Fibroblast of villous mesenchyme (primary cell): ENCODE measurements around the gene PKIB. TPM values are rescaled to one million over a fixed set of nuclear protein-coding genes. Genes with fewer than 3 reads are reported as not detected.

Experiments
- DNase-seq: peaks from one replicate; pipeline ENCODE4 v3.0.0-alpha.2; 2010; ENCODE audit warnings: low read depth
- H3K4me3 ChIP-seq: 2 replicates; pipeline ENCODE4 v1.5.1; 2011; ENCODE audit warnings: low read depth, mild to moderate bottlenecking, low read length
- total RNA-seq: library from RNA; depleted of rRNA; stranded (reverse); fragments of >200 nt; gene quantifications from 2 replicates; pipeline ENCODE4 v1.2.3, GENCODE V29; 2012
- TF ChIP-seq, protein P1 (sequence below): IDR thresholded peaks from 2 replicates; pipeline ENCODE4 v1.5.1; 2012; ENCODE audit warnings: low read depth, mild to moderate bottlenecking, low read length; ENCODE audit not compliant: insufficient read depth

The PKIB gene
- total RNA-seq, 1 donor = 13.8 TPM

DNA sequence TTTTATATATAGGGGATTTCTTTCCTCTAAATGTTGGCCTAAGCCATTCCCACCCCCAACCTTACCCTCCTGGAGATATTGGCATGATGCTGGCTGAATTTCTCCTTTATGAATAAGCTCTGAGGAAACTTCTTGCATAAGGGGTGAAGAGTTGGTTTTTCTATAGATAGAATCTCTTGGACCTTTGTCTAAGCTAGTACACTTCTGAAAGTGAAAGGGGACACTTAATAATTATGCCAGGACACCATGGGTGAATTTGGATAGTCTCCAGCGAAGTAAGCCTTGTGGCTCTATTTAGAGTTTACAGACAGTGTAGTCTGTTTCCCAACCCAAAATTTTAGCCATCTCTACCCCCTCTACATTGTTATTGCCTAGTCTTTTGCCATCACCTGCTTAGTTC lies 142.3 kb downstream of the PKIB start:
- H3K4me3 ChIP-seq = no peak overlapping the region
- TF ChIP-seq, protein P1, sequence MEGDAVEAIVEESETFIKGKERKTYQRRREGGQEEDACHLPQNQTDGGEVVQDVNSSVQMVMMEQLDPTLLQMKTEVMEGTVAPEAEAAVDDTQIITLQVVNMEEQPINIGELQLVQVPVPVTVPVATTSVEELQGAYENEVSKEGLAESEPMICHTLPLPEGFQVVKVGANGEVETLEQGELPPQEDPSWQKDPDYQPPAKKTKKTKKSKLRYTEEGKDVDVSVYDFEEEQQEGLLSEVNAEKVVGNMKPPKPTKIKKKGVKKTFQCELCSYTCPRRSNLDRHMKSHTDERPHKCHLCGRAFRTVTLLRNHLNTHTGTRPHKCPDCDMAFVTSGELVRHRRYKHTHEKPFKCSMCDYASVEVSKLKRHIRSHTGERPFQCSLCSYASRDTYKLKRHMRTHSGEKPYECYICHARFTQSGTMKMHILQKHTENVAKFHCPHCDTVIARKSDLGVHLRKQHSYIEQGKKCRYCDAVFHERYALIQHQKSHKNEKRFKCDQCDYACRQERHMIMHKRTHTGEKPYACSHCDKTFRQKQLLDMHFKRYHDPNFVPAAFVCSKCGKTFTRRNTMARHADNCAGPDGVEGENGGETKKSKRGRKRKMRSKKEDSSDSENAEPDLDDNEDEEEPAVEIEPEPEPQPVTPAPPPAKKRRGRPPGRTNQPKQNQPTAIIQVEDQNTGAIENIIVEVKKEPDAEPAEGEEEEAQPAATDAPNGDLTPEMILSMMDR = no peak
- DNase-seq = no peak

DNA sequence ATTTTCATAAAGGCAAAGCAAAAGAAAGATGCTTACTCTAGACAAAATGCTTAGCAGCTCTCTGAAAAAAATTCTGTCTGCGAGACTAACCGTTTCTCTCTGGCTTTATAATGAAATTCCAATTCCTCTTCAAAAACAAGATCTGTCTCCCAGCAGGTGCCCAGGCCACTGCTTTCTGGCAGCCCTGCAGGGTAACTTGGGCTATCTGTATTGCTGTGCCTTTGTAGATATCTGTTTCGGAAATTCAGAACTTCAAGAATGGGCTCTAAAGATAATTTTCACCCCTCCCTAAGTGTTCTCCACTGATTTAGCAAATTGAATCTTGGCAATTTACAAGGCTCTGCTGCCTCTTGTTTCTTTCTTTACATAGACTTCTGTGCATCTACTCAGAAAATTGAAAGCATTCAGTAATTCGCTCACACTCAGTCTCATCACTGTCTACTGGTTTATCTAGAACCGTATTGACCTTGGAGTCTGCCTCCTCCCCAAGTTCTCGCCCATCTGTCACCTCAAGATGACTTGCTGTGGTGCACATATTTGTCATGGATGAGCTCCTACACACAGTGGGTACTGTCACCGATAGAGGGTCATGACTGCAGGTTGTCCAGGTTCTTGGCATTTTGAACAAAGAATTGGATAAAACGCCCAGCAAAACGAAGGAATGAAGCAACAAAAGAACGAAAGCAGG lies 142.9 kb downstream of the PKIB start:
- no peak for DNase-seq
- no peak overlapping the region for H3K4me3 ChIP-seq
- TF ChIP-seq, protein P1 = no peak

DNA sequence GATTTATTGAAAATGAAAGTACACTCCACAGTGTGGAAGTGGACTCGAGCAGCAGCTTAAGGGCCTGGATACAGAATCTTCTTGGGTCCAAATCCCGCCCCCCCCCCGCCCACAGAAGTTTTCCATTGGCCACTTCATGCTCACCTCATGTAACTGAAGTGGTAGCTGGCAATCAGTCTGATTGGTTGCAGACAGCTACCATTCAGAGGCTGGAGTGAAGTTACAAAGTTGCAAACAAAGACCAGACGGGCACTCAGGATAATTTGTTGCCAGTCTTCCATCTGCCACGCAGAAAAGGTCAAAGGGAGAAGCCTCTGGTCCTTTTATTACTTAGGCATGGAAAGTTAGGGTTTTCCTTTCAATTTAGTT lies 143.5 kb downstream of the PKIB start:
- TF ChIP-seq, protein P1 = no peak
- peak; percentile 37 for DNase-seq
- H3K4me3 ChIP-seq = no peak overlapping the region

DNA sequence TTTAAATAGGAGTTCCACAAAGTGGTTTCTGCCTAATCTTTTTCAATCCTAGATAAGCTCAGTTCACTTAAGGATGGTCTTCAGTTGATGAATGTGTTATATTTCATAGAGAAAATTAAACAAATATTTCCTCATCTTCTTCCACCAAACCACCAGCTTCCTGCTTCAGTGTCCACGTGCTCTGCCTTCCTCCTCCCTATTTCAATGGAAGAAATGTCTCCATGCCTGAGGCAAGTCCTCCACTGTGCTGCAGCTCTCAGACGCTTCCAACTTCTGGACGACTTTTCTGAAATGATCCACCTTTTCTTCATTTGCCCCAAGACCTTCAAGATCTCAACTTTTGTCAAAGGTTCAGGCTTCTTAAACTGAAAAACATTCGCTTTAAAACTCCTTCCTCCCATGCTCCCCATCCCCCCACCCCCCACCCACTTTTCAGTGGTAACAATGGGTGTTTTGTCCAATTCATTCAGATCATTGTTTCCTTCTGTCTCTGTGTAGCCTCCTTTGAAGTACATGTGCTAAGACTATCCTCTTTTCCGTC lies 144.1 kb downstream of the PKIB start:
- TF ChIP-seq, protein P1 = no peak
- H3K4me3 ChIP-seq = no peak overlapping the region
- DNase-seq = no peak

DNA sequence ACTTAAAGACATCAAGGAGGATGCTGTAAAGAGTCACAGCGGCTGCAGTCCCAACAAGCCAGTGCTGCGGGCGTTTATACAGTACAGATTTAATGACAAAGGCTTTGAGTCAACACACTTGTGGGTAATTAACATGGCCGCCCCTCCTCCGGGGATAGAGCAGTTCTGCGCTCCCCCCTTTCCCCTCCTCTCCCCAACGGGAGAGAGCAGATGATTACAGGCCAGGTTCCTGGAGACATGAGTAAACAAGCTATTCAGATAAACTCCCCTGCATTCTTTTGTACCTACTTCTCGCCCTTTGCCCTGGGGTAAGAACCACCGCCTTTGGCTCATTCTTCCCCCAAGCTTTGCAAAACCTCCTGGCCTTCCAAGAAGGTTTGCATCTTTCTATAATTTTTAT lies 145.7 kb downstream of the PKIB start:
- H3K4me3 ChIP-seq = no peak overlapping the region
- no peak for DNase-seq
- TF ChIP-seq, protein P1 = no peak

DNA sequence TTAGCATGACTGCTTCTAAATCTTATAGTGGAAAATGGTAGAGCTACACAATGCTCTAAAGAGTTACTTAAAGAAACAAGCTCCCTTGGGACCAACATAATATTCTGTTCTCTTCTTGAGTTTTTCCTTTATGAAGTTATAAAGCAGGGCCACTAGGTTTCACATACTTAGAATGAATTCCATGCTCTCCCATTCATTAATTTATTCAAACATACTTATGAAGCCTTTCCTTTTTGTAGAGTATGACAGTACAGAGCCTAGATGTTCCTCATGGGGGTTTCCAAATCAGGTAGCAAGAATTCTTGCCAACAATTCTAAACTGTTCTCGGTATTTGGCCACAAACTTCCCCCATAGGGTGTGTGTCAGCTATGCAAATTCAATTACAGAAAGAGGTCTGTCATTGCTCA lies 148.7 kb downstream of the PKIB start:
- H3K4me3 ChIP-seq = no peak overlapping the region
- DNase-seq = no peak
- TF ChIP-seq, protein P1 = no peak

DNA sequence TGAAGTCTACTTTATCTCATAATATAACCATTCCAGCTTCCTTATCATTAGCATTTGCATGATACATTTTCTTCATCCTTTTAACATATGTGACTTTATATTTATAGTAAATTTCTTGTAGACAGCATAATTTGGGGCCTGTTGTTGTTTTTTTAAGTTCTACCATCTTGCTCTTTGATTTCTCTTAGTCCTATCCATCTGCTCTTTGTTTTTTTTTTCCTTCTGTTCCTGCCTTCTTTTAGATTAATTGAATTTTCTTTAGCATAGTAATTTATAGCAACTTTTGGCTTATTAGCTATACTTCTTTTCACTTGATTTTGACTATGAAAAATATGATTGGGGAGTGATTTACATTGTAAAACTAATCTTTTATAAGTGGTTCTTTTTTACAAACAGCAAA lies 150.1 kb downstream of the PKIB start:
- TF ChIP-seq, protein P1 = no peak
- no peak for DNase-seq

More for the DNA sequence above, 150.1 kb downstream of the PKIB start:
- no peak overlapping the region for H3K4me3 ChIP-seq
